C4-2B (cell line): ENCODE results near the gene MGAT5B.

Experiments used
- CTCF ChIP-seq: fragments of 450-650 bp; conservative IDR thresholded peaks from 2 replicates; pipeline ENCODE4 v1.5.1; 2017; ENCODE audit warnings: mild to moderate bottlenecking
- ZFX ChIP-seq: fragments of 450-650 bp; IDR thresholded peaks from 2 replicates; pipeline ENCODE4 v1.6.1; 2017

- TF ChIP-seq CTCF = no peak
- TF ChIP-seq ZFX = no peak
These were observed 17.7 kb downstream of the MGAT5B start for GRCh38 chr17:76885894-76886290.
